Prostate gland (tissue), 2 donors: ENCODE data around the gene WDR73.

Source experiments
- CTCF ChIP-seq, 4 experiments: fragments of 200-600 bp in 2 of 4; fragments of 450-650 bp in 2 of 4; sonication (generic) in 2 of 4; IDR thresholded peaks; 1 replicate in 3 of 4; 2 replicates in 1 of 4; pipeline ENCODE4 v1.5.1; 2016 to 2019; ENCODE audit warnings: antibody characterized with exemption in 4 of 4, mild to moderate bottlenecking in 2 of 4, moderate library complexity in 2 of 4
- POLR2AphosphoS5 ChIP-seq: sonication (generic); formaldehyde crosslinking; IDR thresholded peaks from one replicate; pipeline ENCODE4 v1.6.1; 2017; ENCODE audit warnings: antibody characterized with exemption

- no peak for TF ChIP-seq CTCF (IDR thresholded peaks at IDR 0.05)
- TF ChIP-seq POLR2AphosphoS5 = no peak
Measured at GRCh38 chr15:84621358-84621979, 32.6 kb downstream of the WDR73 start.
